GM12865 (cell line): ENCODE data around the gene TXNRD2.

ENCODE experiments used
- DNase-seq: peaks from one replicate; pipeline ENCODE4 v3.0.0; 2010; ENCODE audit warnings: low read depth
- H3K4me3 ChIP-seq: 2 replicates; pipeline ENCODE4 v1.5.1; 2011; ENCODE audit warnings: mild to moderate bottlenecking, low read depth, low read length, control low read depth
- TF ChIP-seq, protein P1 (sequence below): IDR thresholded peaks from 2 replicates; pipeline ENCODE4 v1.5.1; 2011; ENCODE audit warnings: low read length, control low read depth, low read depth, inconsistent platforms; ENCODE audit not compliant: insufficient read depth; ENCODE audit errors: missing control alignments

Gene TXNRD2

DNA sequence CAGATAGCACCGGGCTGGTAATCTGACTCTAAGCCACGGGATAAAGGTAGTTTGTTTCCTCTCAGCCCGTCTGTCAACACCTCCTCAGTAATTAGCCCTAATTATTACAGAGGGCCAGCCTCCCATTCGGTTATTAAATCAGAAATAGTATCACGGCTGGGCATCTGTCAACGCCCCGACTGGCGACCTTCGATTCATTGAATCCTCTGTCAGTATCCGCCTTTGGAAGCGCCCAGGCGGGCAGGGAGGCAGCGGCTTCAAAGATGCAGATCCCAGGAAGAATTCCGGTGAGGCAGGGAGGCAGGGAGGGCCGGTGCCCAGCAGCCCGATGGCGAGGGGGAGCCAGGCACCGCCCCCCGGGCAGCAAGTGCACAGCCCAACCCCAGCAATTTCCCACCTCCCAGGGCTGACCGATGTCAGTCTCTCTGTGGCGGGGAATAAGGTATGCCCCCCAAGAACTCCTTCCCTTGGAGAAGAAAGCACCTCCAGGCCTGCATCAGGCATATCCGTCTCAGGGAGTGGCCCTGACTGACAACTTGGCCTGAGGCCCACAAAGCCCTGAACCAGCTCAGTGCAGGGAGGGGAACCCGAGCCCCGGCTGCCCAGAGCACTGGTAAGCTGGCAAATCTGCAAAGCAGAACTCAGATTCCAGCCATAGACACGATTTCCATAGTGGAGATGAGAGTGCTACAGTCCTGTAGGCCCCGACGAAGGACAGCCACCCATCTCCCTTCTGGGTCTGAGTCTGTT, 98.3 kb downstream of the TXNRD2 start:
- TF ChIP-seq, protein P1, sequence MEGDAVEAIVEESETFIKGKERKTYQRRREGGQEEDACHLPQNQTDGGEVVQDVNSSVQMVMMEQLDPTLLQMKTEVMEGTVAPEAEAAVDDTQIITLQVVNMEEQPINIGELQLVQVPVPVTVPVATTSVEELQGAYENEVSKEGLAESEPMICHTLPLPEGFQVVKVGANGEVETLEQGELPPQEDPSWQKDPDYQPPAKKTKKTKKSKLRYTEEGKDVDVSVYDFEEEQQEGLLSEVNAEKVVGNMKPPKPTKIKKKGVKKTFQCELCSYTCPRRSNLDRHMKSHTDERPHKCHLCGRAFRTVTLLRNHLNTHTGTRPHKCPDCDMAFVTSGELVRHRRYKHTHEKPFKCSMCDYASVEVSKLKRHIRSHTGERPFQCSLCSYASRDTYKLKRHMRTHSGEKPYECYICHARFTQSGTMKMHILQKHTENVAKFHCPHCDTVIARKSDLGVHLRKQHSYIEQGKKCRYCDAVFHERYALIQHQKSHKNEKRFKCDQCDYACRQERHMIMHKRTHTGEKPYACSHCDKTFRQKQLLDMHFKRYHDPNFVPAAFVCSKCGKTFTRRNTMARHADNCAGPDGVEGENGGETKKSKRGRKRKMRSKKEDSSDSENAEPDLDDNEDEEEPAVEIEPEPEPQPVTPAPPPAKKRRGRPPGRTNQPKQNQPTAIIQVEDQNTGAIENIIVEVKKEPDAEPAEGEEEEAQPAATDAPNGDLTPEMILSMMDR = no peak
- no peak for DNase-seq
- H3K4me3 ChIP-seq = no peak overlapping the region

DNA sequence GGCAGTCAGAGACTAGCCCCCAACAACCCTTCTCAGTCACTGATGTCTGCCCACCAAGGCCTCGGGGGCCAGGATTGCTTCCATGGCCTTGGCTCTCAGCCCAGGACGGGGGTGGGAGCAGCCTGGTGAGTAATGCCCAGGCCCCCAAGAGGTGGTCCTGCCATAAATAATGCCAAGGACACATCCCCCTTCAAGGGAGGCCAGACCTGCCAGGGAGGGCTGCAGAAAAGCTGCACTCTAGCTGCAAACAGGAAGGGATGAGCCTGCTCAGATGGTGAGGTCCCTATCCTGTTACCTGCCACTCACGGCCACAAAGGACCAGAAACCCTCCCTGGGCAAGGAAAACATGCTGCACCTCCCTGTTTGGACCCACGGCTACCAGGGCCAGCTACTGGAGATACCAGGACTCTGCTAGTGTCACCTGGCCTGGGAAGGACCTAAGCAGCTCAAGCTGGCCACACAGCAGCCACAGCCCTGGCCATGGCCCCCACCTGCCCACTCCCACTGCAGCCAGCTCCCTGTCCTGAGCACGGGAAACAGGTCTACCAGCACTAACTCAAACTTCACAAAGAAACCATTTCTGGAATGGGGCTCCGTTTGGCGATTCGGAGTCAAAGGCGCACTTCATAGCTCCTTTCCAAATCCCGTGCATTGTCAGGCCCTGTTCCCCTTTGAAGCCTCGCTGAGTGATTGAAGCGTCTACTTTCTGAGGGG, 99.1 kb downstream of the TXNRD2 start:
- no peak overlapping the region for H3K4me3 ChIP-seq
- DNase-seq = no peak
- TF ChIP-seq, protein P1 = no peak

DNA sequence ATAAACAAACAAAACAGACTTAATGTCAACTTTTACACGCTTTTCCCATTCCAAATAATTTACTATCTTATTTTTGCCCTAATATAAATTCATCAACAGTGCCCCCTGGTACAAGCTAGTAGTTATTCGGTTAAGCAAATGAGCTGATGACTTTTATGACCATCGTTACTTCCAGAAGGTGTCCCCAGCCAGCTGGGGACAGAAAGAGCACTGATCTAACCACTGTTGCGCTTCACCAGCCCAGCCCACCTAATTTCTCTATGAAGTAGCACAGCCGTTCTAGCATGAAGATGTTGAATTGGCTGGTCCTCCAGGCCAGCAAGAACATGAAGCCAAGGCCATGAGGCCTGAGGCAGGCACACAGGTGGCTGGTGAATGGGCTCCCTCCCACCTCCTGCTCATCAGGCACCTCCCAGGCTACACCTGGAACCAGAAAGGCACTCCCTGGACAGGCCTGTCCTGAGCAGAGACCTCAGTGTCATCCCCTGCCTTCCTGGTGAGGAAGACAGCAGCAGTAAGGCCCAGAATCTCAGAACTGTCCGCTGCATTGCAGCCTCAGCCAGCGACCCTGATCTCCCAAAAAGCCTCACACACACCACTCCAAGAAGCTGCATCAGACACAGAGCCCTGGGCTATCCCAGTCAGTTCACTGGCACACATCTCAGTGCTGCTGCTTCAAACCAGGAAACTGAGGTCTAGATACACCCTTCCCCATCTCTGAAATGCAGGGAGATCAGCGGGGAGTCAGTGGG, 99.8 kb downstream of the TXNRD2 start:
- DNase-seq = no peak
- TF ChIP-seq, protein P1 = no peak
- no peak overlapping the region for H3K4me3 ChIP-seq

DNA sequence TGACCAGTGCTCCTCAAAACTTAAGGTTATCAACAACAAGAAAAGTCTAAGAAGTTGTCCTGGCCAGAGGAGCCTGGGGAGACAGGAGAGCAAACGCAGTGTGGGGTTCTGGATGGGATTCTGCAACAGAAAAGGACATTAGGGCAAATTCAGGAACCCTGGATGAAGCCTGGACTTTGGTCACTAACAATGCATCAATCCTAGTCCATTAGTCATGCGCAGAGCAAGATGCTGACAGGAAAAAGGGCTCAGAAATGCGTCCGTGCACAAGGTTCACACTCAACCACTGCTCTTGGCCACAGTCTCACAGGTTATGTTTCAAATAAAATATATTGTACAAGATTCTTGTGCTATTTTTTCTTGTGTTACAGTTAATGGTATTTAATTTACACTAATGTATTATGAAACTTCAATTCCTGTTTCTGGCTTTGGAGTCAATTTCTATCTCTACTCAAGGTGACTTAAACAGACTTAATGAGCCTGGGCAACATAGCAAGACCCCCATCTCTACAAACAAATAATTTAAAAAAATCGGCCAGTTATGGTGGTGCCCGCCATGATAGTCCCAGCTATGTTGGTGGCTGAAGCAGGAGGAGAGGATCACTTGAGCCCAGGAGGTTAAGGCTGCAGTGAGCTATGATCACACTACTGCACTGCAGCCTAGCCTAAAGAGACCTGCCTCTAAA, 100.5 kb downstream of the TXNRD2 start:
- H3K4me3 ChIP-seq = no peak overlapping the region
- no peak for DNase-seq
- TF ChIP-seq, protein P1 = no peak

DNA sequence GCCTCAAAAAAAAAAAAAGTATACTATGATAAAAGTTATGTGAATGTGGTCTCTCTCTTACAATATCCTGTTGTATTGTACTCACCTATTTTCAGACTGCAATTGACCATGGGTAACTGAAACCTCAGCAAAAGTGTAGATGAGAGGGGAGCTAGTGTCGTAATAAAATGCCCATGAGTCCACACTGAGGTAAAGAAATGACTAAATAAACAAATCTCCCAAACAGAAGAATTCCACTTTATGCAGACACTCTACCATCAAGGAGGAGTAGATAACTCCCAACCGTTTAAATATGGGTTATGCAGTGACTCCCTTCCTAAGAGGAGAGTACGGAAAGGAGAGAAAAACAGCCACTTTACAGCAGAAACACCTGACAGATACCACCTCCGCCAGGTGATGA, 101.6 kb downstream of the TXNRD2 start:
- TF ChIP-seq, protein P1 = no peak
- no peak for DNase-seq
- H3K4me3 ChIP-seq = no peak overlapping the region

DNA sequence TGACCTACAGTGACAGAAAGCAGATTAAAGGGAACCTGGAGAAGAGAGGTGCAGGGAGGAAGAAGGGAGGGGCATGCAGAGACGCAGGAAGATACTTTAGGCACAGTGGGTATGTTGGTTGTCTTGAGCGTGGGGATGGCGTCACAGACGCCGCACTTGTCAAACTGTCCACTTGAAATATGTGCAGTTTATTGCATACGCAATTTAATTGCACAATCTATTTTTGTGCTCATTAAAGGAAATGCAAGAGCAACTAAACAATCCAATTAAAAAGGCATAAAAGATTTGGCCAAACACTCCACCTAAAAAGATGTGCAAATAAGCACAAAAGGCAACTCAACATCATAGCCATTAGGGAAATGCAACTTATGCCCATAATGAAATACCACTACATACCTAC, 103.7 kb downstream of the TXNRD2 start:
- TF ChIP-seq, protein P1 = no peak
- no peak for DNase-seq
- no peak overlapping the region for H3K4me3 ChIP-seq
